Transverse colon (tissue), 4 donors: Measurements from ENCODE around the gene SLIT3. TPM values are rescaled to one million over a fixed set of nuclear protein-coding genes. Genes with fewer than 3 reads are reported as not detected.

Experiments used
- DNase-seq: peaks from one replicate; pipeline ENCODE4 v3.0.0-alpha.2; 2019
- H3K27ac ChIP-seq, 4 donors: fragments of 200-600 bp; sonication (generic); 2 replicates each; pipeline ENCODE4 v1.5.1; 2016 to 2018; ENCODE audit warnings: inconsistent platforms in 4 of 4
- H3K27me3 ChIP-seq: fragments of 200-600 bp; sonication (generic); 2 replicates; pipeline ENCODE4 v1.5.1; 2017; ENCODE audit warnings: inconsistent platforms
- H3K36me3 ChIP-seq, 4 donors: fragments of 200-600 bp; sonication (generic); 2 replicates each; pipeline ENCODE4 v1.5.1; 2017 to 2019; ENCODE audit warnings: inconsistent platforms in 4 of 4
- H3K4me1 ChIP-seq, 4 donors: fragments of 200-600 bp; sonication (generic); 2 replicates each; pipeline ENCODE4 v1.5.1; 2017 to 2020; ENCODE audit warnings: inconsistent platforms in 4 of 4
- H3K4me3 ChIP-seq, 4 donors: fragments of 200-600 bp; sonication (generic); 1 replicate in 1 of 4; 2 replicates in 3 of 4; pipeline versions ENCODE4 v1.5.1 to v1.6.1; 2017 to 2019; ENCODE audit warnings: inconsistent platforms in 4 of 4
- H3K9me3 ChIP-seq, 2 donors: fragments of 200-600 bp; sonication (generic); 2 replicates each; pipeline ENCODE4 v1.5.1; 2017 to 2019; ENCODE audit warnings: inconsistent platforms in 2 of 2
- CTCF ChIP-seq, 5 experiments: fragments of 200-600 bp in 3 of 5; fragments of 450-650 bp in 2 of 5; sonication (generic) in 3 of 5; IDR thresholded peaks; 1 replicate in 2 of 5; 2 replicates in 3 of 5; pipeline ENCODE4 v1.5.1; 2016 to 2017; ENCODE audit warnings: antibody characterized with exemption in 5 of 5, inconsistent platforms in 3 of 5, mild to moderate bottlenecking in 2 of 5, moderate library complexity in 1 of 5
- EP300 ChIP-seq: sonication (generic); formaldehyde crosslinking; IDR thresholded peaks from one replicate; pipeline ENCODE4 v1.6.1; 2017; ENCODE audit warnings: antibody characterized with exemption, low read depth
- POLR2A ChIP-seq: fragments of 450-650 bp; IDR thresholded peaks from one replicate; pipeline ENCODE4 v1.6.1; 2016; ENCODE audit warnings: antibody characterized with exemption, mild to moderate bottlenecking, moderate library complexity
- POLR2AphosphoS5 ChIP-seq, 3 donors: sonication (generic); formaldehyde crosslinking; IDR thresholded peaks; one replicate each; pipeline ENCODE4 v1.6.1; 2016; ENCODE audit warnings: antibody characterized with exemption in 3 of 3
- whole genome bisulfite sequencing, 2 donors: methylation state at CpG; one replicate each; pipeline ENCODE4 v1.1.5; 2018; ENCODE audit warnings: low coverage in 1 of 2; 5-methylcytosine and 5-hydroxymethylcytosine counted together
- in situ Hi-C, 4 donors: fragments of 200-750 bp; cut with MboI; loops; one replicate each; pipeline versions ENCODE4 v1.15.0 to v1.15.1; 2017; ENCODE audit warnings: low sequenced_read_pairs in 3 of 4, low pct_ligation_motif_present in 1 of 4, low pct_unique_long_range_greater_than_20kb in 1 of 4
- intact Hi-C: fragments of 100-400 bp; cut with DNase I; formaldehyde crosslinking; loops from one replicate; pipeline ENCODE4 v1.15.1; 2023; ENCODE audit warnings: low total_unique reads
- total RNA-seq, 4 donors: library from RNA; depleted of rRNA; stranded (reverse); fragments of >200 nt; gene quantifications; one replicate each; pipeline ENCODE4 v1.1.0, GENCODE V29; 2016

SLIT3 gene
- total RNA-seq, 4 donors from 2014 or later, result 6.7 to 60.5 (median 9.6) TPM

- Histone ChIP-seq H3K4me3 (no peak overlapping the region), H3K4me1 (no peaks in the 10 kb centered on the region), H3K27me3 (no peaks in the 10 kb centered on the region), H3K27ac (no peak overlapping the region), H3K36me3 (no peaks in the 10 kb centered on the region), H3K9me3 (no peaks in the 10 kb centered on the region)
- no peak for DNase-seq
- TF ChIP-seq POLR2A (no peak), EP300 (no peak), CTCF (IDR thresholded peaks at IDR 0.05) (no peak), POLR2AphosphoS5 (IDR thresholded peaks at IDR 0.05) (no peak)
- intact Hi-C loops, result no loop called here
- in situ Hi-C loops, result no loop called here
- 77 to 100% methylated on average over 2 to 3 of the region's 3 CpGs for WGBS, 2 donors
Measured at GRCh38 chr5:168788786-168789185, 512.2 kb downstream of the SLIT3 start.

DNA sequence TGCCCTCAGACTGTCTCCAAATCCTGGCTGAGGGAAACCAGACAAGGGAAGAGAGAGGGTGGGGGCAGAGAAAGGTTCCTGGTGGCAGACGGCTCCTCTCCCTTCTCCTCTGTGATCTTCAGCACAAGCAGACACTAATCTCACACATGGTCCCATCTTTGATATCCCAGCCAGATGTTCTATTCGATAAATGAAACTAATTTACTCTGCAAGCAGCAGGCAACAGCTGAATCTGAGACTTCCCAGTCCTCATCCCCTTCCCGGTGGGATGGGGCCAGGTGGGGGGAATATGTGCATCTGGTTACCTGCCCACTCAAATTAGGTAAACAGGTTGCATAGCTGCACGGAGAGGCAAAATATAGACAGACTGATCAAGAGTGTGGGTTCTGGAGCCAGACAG, 512.8 kb downstream of the SLIT3 start:
- Histone ChIP-seq H3K9me3 (no peaks in the 10 kb centered on the region), H3K4me1 (no peaks in the 10 kb centered on the region), H3K27me3 (no peaks in the 10 kb centered on the region), H3K36me3 (no peaks in the 10 kb centered on the region), H3K4me3 (no peak overlapping the region), H3K27ac (no peak overlapping the region)
- TF ChIP-seq POLR2AphosphoS5 (IDR thresholded peaks at IDR 0.05) (no peak), EP300 (no peak)
- in situ Hi-C loops (no loop called here), intact Hi-C loops (no loop called here)
- DNase-seq, result no peak
- 60 to 75% methylated on average over 2 to 4 of the region's 4 CpGs for WGBS, 2 donors

- H3K4me3 ChIP-seq, result no peak overlapping the region
- no peaks in the 10 kb centered on the region for H3K36me3 ChIP-seq
- TF ChIP-seq EP300, result no peak
- no peak for TF ChIP-seq CTCF (IDR thresholded peaks at IDR 0.05)
- TF ChIP-seq POLR2AphosphoS5 (IDR thresholded peaks at IDR 0.05), result no peak
- TF ChIP-seq POLR2A, result no peak
- no peaks in the 10 kb centered on the region for H3K27me3 ChIP-seq
- no peaks in the 10 kb centered on the region for H3K4me1 ChIP-seq
- no peak overlapping the region for H3K27ac ChIP-seq
- no peaks in the 10 kb centered on the region for H3K9me3 ChIP-seq
- DNase-seq, result no peak
- intact Hi-C loops (no loop called here), in situ Hi-C loops (no loop called here)
- WGBS, 2 donors, result 50 to 53% methylated on average over 2 to 3 of the region's 3 CpGs
Measured at GRCh38 chr5:168786147-168786546, 514.8 kb downstream of the SLIT3 start.

DNA sequence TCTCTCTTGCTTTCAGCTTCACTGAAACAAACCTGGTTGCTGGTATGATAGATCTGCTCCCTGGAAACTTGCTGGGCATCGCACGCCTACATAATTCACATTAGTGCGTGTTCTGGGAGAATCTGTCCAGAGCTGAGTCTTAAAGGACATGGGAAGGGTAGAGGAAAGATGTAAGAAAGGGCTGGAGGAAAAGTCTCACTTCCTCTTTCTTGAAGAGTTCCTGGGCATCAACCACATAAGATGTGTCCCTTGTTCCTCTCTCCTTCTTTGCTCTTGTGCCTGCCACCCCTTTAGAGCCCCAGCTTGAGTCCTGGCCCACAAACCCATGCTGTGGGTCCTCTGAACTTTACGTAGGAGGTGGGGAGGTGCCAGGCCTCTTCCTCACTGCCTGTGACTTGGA, 516.5 kb downstream of the SLIT3 start:
- WGBS, 2 donors, result 89% methylated on average over 4 of the region's 4 CpGs; no CpG with 5 or more reads in 1 of the 2 donors
- no peak for DNase-seq
- intact Hi-C loops, result no loop called here
- TF ChIP-seq CTCF (IDR thresholded peaks at IDR 0.05) (no peak), EP300 (no peak), POLR2A (no peak), POLR2AphosphoS5 (IDR thresholded peaks at IDR 0.05) (no peak)
- no peak overlapping the region for H3K27ac ChIP-seq
- no peaks in the 10 kb centered on the region for H3K9me3 ChIP-seq
- no peak overlapping the region for H3K4me3 ChIP-seq
- no peaks in the 10 kb centered on the region for H3K36me3 ChIP-seq
- H3K4me1 ChIP-seq, result no peaks in the 10 kb centered on the region
- in situ Hi-C loops, result no loop called here
- H3K27me3 ChIP-seq, result no peaks in the 10 kb centered on the region

DNA sequence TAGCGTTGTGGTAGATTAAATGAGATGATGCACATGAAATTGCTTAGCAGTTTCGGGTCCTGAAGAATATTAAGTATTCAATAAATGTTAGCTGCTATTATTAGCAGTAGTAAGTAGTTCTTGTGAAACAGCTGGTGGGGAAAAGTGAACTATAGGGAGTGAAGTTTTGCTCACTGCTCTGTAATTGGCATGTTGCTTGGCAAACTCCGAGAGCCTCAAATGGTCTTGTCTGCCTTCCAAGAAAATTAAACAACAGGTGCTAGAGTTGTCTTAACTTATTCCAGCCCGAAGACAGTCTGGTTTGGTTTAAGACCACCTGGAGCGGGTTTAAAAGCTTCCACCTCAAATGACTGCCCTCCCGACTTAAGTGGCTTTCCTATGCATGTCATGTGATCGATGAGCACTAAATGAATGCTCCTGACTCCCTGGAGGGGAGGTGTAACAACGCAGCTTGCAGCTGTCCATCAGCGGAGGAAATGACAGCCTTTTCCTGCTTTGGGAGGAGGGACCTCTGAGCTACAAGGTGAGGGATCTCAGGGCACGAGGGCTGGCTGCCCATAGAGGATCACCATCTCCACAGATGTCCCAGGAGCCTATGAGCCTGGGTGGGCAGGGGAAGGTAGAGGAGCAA, 518.9 kb downstream of the SLIT3 start:
- Histone ChIP-seq H3K27ac (no peak overlapping the region), H3K4me1 (no peaks in the 10 kb centered on the region), H3K36me3 (no peaks in the 10 kb centered on the region), H3K9me3 (no peaks in the 10 kb centered on the region), H3K27me3 (no peaks in the 10 kb centered on the region), H3K4me3 (no peak overlapping the region)
- 59 to 74% methylated on average over 3 to 10 of the region's 10 CpGs for WGBS, 2 donors
- TF ChIP-seq CTCF (IDR thresholded peaks at IDR 0.05) (no peak), EP300 (no peak), POLR2A (no peak), POLR2AphosphoS5 (IDR thresholded peaks at IDR 0.05) (no peak)
- DNase-seq, result no peak
- intact Hi-C loops, result no loop called here
- in situ Hi-C loops, result no loop called here
